ENCODE data around the gene HIPK2.
A peak's percentile ranks its signal among the peaks of the same experiment; 100 is the strongest.

Gene HIPK2

DNA sequence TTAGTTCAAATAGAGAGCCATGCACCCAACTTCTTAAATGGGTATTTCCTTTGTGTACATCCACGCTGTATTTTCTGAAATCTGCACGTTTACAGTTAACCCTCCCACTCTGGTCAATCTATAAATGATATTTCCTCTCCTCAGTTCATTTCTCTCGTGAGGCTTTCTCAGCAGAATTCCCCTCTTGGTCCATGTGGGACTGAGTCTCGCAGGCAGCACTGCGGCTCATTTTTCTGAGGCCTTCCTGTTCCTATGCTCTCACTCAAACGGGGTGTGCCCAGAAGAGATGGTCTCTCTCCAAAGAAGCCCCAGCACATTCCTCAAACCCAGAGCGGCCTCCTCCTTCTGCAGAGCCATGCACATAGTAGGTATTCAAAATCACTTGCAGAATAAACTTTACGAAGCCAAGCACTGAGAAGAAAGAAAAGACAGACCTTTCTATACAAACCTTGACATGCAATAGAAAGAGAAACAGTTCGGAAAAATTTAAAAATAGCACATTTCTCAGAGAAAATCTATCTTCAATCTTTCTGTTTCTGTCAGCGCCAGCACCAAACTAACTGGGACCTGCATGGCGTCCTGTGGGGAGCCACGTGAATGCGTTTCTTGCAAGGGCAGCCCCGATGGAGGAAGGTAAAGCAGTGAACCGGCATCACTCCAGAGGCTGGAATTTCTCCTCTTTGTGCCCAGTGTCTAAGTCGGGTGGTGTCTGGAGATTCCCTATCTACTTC, 77.1 kb downstream of the HIPK2 start:
- Histone ChIP-seq H3K36me3 (ENCODE audit: control insufficient read depth, insufficient read depth, low read length, severe bottlenecking) (peaks cover 41% of the 10 kb centered on the region), H3K27me3 (replicated peaks; ENCODE audit: control insufficient read depth, insufficient read depth, low read length) (no peaks in the 10 kb centered on the region), H3K9me3 (ENCODE audit: control insufficient read depth, low read length) (no peaks in the 10 kb centered on the region), H3K9ac (ENCODE audit: low read length) (no peak overlapping the region), H3K4me3 (ENCODE audit: low read length) (no peak overlapping the region), H3K4me1 (ENCODE audit: control insufficient read depth, insufficient read depth, low read length) (peaks cover 6% of the 10 kb centered on the region)
- DNase-seq (ENCODE audit: low read depth), result no peak

DNA sequence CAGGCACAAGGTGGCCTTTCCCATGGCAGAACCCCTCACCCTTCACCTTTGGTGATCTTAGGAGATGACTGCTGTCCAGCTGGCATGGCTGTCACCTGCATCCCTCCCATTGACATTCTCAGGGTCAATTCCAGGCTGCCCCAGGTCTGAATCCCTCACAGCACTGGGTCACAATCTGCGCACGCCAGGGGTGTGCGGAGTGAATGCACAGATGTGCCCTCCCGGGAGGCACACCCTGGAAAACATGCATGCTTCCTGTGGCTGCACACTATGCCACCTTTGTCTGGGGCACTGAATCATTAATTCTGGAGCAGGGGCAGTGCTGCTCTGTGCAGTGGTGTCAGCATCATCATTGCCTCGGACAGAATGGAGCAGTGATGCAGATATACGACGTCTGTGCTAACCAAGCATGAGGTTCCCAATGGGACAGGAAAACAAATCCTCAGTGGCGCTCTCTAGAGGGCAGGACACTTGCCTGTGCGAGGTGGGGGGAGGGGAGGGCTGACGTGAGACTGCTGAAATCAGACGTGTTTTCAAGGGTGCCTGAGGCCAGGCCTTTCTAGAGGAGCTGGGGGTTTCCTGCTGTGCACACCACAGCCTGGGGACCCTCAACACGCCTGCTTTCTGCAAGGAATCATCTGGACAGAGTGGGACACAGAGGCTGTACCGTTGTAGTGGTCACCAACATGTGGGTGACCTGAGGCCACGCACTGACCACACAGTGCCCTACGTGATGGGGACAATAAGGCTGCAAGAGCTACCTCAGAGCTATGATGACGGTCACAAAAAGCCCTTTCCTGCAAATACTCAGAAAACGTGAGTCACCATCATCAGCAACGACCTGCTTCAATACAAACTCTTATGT, 77.9 kb downstream of the HIPK2 start:
- Histone ChIP-seq H3K4me1 (ENCODE audit: control insufficient read depth, insufficient read depth, low read length) (peaks cover 14% of the 10 kb centered on the region), H3K4me3 (ENCODE audit: low read length) (no peak overlapping the region)
- DNase-seq (ENCODE audit: low read depth), result no peak

DNA sequence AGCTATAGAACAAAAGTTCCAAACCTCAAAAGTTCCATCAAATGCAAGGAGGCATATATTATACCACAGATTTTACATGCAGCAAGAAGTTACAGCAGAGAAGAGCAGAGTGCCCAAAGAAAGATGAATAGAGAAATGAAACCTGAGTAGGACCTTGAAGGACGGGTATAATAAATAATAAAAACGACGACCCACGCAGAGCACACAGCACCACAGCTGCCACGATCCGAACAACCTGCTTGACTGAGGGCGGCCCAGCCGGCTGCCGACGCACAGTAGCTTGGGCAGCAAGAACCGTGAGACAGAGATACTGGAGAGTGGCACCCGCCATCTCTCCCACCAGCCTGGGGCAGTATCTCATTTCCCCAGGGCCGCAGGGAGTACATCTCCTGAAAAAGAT, 79.0 kb downstream of the HIPK2 start:
- peaks cover 35% of the 10 kb centered on the region for H3K36me3 ChIP-seq (ENCODE audit: control insufficient read depth, insufficient read depth, low read length, severe bottlenecking)
- H3K4me1 ChIP-seq (ENCODE audit: control insufficient read depth, insufficient read depth, low read length), result peaks cover 17% of the 10 kb centered on the region
- H3K4me3 ChIP-seq (ENCODE audit: low read length), result no peak overlapping the region
- H3K27me3 ChIP-seq (replicated peaks; ENCODE audit: control insufficient read depth, insufficient read depth, low read length), result no peaks in the 10 kb centered on the region
- no peak for DNase-seq (ENCODE audit: low read depth)
- H3K9ac ChIP-seq (ENCODE audit: low read length), result no peak overlapping the region
- H3K9me3 ChIP-seq (ENCODE audit: control insufficient read depth, low read length), result no peaks in the 10 kb centered on the region

More for the DNA sequence above, 77.9 kb downstream of the HIPK2 start:
- H3K9ac ChIP-seq (ENCODE audit: low read length), result no peak overlapping the region
- H3K27me3 ChIP-seq (replicated peaks; ENCODE audit: control insufficient read depth, insufficient read depth, low read length), result no peaks in the 10 kb centered on the region
- H3K36me3 ChIP-seq (ENCODE audit: control insufficient read depth, insufficient read depth, low read length, severe bottlenecking), result peaks cover 35% of the 10 kb centered on the region
- H3K9me3 ChIP-seq (ENCODE audit: control insufficient read depth, low read length), result no peaks in the 10 kb centered on the region

DNA sequence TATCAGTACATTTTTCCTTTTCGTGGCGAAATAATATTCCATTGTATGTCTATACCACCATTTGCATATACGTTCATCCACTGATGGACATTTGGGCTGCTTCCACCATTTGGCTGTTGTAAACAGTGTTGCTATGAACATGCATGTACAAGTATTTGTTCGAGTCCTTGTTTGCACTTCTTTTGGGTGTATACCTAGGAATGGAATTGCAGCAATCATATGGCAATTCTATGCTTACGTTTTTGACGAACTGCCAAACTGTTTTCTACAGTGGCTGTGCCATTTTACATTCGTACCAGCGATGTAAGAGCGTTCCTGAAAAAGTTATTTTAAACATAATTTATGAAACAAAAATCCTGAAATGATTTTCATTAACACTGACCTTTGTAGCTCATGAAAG, 79.5 kb downstream of the HIPK2 start:
- no peak overlapping the region for H3K9ac ChIP-seq (ENCODE audit: low read length)
- peaks cover 35% of the 10 kb centered on the region for H3K36me3 ChIP-seq (ENCODE audit: control insufficient read depth, insufficient read depth, low read length, severe bottlenecking)
- no peak overlapping the region for H3K4me3 ChIP-seq (ENCODE audit: low read length)
- no peaks in the 10 kb centered on the region for H3K27me3 ChIP-seq (replicated peaks; ENCODE audit: control insufficient read depth, insufficient read depth, low read length)
- peaks cover 18% of the 10 kb centered on the region for H3K4me1 ChIP-seq (ENCODE audit: control insufficient read depth, insufficient read depth, low read length)
- H3K9me3 ChIP-seq (ENCODE audit: control insufficient read depth, low read length), result no peaks in the 10 kb centered on the region
- DNase-seq (ENCODE audit: low read depth), result no peak

DNA sequence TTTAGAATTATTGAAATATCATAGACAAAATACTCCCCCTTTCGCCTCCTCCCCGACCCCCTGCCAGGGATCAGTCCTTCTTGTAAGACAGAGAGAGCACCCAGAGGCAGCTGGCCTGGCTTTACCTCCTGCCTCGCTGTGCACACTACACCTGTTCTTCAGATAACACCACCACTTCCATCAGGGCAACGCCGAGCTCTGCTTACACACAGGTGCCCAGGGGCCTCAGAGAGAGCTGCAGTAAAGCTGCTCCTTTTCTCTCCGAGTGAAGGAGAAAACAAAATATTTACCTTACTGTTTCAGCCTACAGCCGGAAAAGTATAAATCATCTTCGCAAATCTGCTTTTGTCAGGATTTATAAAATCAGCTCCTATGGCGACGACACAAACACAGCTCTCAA, 80.7 kb downstream of the HIPK2 start:
- no peaks in the 10 kb centered on the region for H3K27me3 ChIP-seq (replicated peaks; ENCODE audit: control insufficient read depth, insufficient read depth, low read length)
- no peak overlapping the region for H3K9ac ChIP-seq (ENCODE audit: low read length)
- H3K36me3 ChIP-seq (ENCODE audit: control insufficient read depth, insufficient read depth, low read length, severe bottlenecking), result peaks cover 35% of the 10 kb centered on the region
- no peak overlapping the region for H3K4me3 ChIP-seq (ENCODE audit: low read length)
- peaks cover 23% of the 10 kb centered on the region for H3K4me1 ChIP-seq (ENCODE audit: control insufficient read depth, insufficient read depth, low read length)
- no peak for DNase-seq (ENCODE audit: low read depth)
- no peaks in the 10 kb centered on the region for H3K9me3 ChIP-seq (ENCODE audit: control insufficient read depth, low read length)

DNA sequence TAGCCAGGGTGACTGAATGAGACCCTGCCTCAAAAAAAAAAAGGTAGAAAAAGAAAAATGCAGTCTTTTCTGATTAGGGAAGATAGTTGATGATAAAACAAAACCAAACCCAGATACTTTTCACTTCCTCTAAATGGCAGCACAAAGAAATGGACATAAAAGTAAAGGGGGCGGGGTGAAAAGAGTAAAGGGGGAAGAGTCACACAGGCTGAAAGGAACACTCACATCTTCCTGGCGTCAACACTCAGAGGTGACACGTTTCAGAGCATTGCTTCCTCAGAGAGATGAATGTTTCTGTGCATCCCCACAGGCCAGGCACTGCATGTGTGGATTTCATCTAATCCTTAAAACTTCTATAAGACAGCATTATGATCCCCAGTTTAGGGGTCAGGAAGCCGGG, 81.2 kb downstream of the HIPK2 start:
- Histone ChIP-seq H3K27me3 (replicated peaks; ENCODE audit: control insufficient read depth, insufficient read depth, low read length) (no peaks in the 10 kb centered on the region), H3K9ac (ENCODE audit: low read length) (no peak overlapping the region), H3K36me3 (ENCODE audit: control insufficient read depth, insufficient read depth, low read length, severe bottlenecking) (peaks cover 33% of the 10 kb centered on the region), H3K9me3 (ENCODE audit: control insufficient read depth, low read length) (no peaks in the 10 kb centered on the region), H3K4me3 (ENCODE audit: low read length) (no peak overlapping the region), H3K4me1 (ENCODE audit: control insufficient read depth, insufficient read depth, low read length) (peaks cover 25% of the 10 kb centered on the region)
- DNase-seq (ENCODE audit: low read depth), result no peak

DNA sequence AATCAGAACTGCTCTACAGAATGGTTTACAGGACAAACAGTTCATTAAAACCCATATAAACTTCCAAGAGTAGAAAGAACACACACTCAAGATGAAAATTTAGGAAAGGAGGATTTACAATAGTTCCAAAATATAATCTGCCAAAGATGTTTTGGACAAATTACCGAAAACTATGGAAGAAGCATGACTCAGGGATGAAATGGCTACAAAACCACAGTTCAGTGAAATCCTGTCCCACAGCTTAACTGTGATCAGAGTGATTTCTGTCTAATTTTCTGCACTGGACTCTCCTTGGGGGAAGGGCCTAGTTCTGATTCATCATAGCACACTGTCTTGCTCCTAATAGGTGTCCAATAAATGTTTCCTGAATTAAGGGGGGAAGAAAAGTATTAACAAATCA, 82.2 kb downstream of the HIPK2 start:
- no peaks in the 10 kb centered on the region for H3K27me3 ChIP-seq (replicated peaks; ENCODE audit: control insufficient read depth, insufficient read depth, low read length)
- no peak overlapping the region for H3K4me3 ChIP-seq (ENCODE audit: low read length)
- no peaks in the 10 kb centered on the region for H3K9me3 ChIP-seq (ENCODE audit: control insufficient read depth, low read length)
- peak; percentile 16 for DNase-seq (ENCODE audit: low read depth)
- H3K36me3 ChIP-seq (ENCODE audit: control insufficient read depth, insufficient read depth, low read length, severe bottlenecking), result peaks cover 24% of the 10 kb centered on the region
- peaks cover 33% of the 10 kb centered on the region for H3K4me1 ChIP-seq (ENCODE audit: control insufficient read depth, insufficient read depth, low read length)
- H3K9ac ChIP-seq (ENCODE audit: low read length), result no peak overlapping the region

DNA sequence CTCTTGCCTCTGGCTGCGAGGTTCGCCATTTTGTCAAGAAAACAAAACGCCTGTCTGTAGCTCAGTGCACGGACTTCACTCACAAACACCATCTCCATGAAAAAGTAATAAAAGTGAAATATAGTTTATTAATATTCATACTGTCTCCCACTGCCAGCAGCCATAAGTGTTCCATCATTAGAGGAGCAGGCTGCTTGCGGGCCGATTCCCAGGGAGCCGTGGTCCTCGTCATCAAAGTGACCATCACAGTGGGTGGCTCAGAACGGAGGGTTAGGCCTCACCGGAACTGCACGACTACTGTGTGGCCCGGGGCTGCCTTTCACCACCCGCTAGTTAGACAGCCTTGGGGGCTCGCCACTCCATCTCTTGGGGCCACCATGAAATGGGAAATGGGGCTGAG, 82.7 kb downstream of the HIPK2 start:
- Histone ChIP-seq H3K9ac (ENCODE audit: low read length) (no peak overlapping the region), H3K9me3 (ENCODE audit: control insufficient read depth, low read length) (no peaks in the 10 kb centered on the region), H3K4me3 (ENCODE audit: low read length) (no peak overlapping the region), H3K27me3 (replicated peaks; ENCODE audit: control insufficient read depth, insufficient read depth, low read length) (no peaks in the 10 kb centered on the region), H3K4me1 (ENCODE audit: control insufficient read depth, insufficient read depth, low read length) (peaks cover 37% of the 10 kb centered on the region), H3K36me3 (ENCODE audit: control insufficient read depth, insufficient read depth, low read length, severe bottlenecking) (peaks cover 21% of the 10 kb centered on the region)
- no peak for DNase-seq (ENCODE audit: low read depth)

DNA sequence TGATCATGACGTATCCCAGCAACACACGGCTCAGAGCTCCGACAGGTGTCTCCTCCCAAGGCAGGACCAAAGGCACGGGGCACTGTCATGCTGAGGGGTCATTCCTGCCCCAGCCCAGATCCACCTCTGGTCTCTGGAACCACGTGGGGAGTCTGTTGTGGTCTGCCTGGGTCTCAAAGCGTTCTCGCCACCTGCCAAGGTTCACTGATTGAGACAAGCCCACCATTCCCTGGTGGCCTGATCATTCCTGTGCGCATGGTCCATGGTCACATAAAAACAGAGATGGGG, 83.5 kb downstream of the HIPK2 start:
- no peaks in the 10 kb centered on the region for H3K27me3 ChIP-seq (replicated peaks; ENCODE audit: control insufficient read depth, insufficient read depth, low read length)
- no peaks in the 10 kb centered on the region for H3K9me3 ChIP-seq (ENCODE audit: control insufficient read depth, low read length)
- no peak for DNase-seq (ENCODE audit: low read depth)
- H3K36me3 ChIP-seq (ENCODE audit: control insufficient read depth, insufficient read depth, low read length, severe bottlenecking), result peaks cover 18% of the 10 kb centered on the region
- H3K4me3 ChIP-seq (ENCODE audit: low read length), result no peak overlapping the region
- H3K4me1 ChIP-seq (ENCODE audit: control insufficient read depth, insufficient read depth, low read length), result peaks cover 39% of the 10 kb centered on the region
- no peak overlapping the region for H3K9ac ChIP-seq (ENCODE audit: low read length)

DNA sequence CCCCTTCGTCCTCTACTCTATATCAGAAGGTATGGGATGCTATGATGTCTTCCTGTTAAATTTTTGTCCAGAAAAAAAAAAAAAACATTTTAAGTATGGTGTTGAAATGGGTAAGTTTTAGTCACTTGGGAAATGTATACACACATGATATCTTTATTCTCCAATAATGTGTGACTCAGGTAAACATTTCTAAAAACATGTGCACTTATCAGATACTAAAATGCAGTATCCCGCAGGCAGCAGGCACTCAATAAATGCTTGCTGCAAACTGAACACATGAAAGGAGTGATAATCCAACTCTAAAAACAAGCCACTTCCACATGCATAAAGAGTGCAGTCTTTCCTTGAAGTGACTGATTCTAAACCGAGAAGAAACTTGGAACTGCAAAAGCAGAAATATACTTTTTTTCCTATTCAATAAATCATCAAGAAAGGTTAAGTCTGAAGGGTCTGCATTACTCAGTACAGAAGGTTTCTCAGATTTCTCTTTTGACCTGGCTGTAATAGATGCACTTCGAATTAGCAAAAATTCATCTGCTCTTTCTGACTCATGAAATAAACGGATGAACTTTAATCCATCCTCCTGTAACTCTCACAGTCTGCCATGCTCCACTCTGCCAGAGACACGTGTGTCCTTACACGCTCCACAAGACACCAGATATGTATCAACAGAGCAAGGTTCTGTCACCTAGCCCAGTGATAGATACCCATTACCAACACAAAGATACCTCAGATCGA, 84.0 kb downstream of the HIPK2 start:
- Histone ChIP-seq H3K27me3 (replicated peaks; ENCODE audit: control insufficient read depth, insufficient read depth, low read length) (no peaks in the 10 kb centered on the region), H3K4me3 (ENCODE audit: low read length) (no peak overlapping the region), H3K9me3 (ENCODE audit: control insufficient read depth, low read length) (no peaks in the 10 kb centered on the region), H3K36me3 (ENCODE audit: control insufficient read depth, insufficient read depth, low read length, severe bottlenecking) (peaks cover 18% of the 10 kb centered on the region), H3K9ac (ENCODE audit: low read length) (no peak overlapping the region), H3K4me1 (ENCODE audit: control insufficient read depth, insufficient read depth, low read length) (peaks cover 39% of the 10 kb centered on the region)
- DNase-seq (ENCODE audit: low read depth), result no peak

DNA sequence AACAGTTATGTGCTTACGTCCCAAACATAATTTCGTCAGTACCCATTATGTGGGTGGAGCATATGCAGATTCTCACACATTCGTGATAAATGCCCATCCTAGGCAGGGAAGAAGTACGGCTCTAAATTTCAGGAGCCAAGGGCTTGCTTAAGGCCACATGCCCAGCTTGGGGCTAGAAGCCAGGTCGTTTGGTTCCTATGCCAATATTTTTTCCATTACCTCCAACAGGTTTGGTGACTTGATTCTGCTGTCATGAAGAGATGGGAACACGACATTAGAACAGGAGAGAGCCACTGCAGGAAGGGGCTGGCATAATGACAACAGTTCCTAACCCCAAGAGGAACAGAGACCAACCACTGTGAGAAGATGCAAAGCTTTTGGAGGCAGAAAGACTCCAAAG, 85.1 kb downstream of the HIPK2 start:
- Histone ChIP-seq H3K4me3 (ENCODE audit: low read length) (no peak overlapping the region), H3K4me1 (ENCODE audit: control insufficient read depth, insufficient read depth, low read length) (peaks cover 39% of the 10 kb centered on the region), H3K9ac (ENCODE audit: low read length) (no peak overlapping the region), H3K9me3 (ENCODE audit: control insufficient read depth, low read length) (no peaks in the 10 kb centered on the region), H3K27me3 (replicated peaks; ENCODE audit: control insufficient read depth, insufficient read depth, low read length) (no peaks in the 10 kb centered on the region), H3K36me3 (ENCODE audit: control insufficient read depth, insufficient read depth, low read length, severe bottlenecking) (peaks cover 14% of the 10 kb centered on the region)
- DNase-seq (ENCODE audit: low read depth), result no peak
